ENCODE results near the gene DHDDS. TPM values are rescaled to one million over a fixed set of nuclear protein-coding genes. Genes with fewer than 3 reads are reported as not detected.
"Not testable (repeated sequence)": the region's sequence is repeated elsewhere in the genome, so short reads cannot be mapped to it uniquely, and the experiment has no call there.

Gene DHDDS
- total and polyA plus RNA-seq, 4 donors = 22.6 to 57.4 (median 32.8) TPM

DNA sequence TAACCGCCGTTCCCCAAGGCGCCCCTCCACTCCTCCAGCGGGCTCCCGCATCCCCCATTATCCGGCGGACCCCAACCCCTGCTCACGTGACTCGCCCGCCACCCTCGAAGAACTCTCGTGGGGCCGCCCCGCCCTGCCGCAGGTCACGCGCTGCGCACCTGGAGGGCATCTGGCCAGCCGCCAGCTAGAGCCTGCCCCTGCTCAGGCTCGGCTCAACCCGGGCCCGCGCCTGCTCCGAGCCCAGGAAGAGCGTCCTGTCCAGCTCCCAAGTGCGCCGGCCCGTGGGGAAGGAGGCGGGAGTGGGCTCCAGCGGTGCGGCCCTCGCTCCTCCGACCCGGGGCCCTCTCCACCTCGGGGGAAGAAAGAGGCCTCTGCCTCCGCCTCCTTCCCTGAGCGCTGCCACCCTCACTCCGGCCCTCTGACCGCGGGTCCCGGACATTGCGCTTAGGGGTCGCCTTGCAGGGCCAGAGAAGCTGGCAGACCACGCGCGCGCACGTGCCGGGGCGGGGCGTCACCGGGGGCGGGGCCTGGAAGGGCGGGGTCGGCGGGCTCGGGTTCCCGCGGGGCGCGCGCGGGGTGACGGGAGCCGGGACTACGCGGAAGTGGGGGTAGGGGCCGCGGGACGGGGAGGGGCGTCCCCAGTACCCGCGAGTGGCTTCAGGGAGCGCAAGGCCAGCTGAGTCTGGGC, 68.5 kb downstream of the DHDDS start:
- H3K4me1 ChIP-seq (ENCODE audit: control insufficient read depth in 5 of 5, insufficient read depth in 5 of 5, low read length in 5 of 5) = peaks cover 0 to 16% (median 3%) of the 10 kb centered on the region in 5 donors
- TF ChIP-seq, protein P1, sequence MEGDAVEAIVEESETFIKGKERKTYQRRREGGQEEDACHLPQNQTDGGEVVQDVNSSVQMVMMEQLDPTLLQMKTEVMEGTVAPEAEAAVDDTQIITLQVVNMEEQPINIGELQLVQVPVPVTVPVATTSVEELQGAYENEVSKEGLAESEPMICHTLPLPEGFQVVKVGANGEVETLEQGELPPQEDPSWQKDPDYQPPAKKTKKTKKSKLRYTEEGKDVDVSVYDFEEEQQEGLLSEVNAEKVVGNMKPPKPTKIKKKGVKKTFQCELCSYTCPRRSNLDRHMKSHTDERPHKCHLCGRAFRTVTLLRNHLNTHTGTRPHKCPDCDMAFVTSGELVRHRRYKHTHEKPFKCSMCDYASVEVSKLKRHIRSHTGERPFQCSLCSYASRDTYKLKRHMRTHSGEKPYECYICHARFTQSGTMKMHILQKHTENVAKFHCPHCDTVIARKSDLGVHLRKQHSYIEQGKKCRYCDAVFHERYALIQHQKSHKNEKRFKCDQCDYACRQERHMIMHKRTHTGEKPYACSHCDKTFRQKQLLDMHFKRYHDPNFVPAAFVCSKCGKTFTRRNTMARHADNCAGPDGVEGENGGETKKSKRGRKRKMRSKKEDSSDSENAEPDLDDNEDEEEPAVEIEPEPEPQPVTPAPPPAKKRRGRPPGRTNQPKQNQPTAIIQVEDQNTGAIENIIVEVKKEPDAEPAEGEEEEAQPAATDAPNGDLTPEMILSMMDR (IDR thresholded peaks at IDR 0.05; ENCODE audit: control extremely low read depth, extremely low read depth) = no peak
- peak overlapping the region; percentile 82 to 97 for H3K27ac ChIP-seq (ENCODE audit: low read depth in 1 of 2, low read length in 1 of 2)
- WGBS, 2 donors = 0 to 1% methylated on average over 64 to 74 of the region's 74 CpGs
- DNase-seq (peak; percentile 88 to 92 (median 92)), ATAC-seq (ENCODE audit: insufficient read depth, low FRiP score) (peak; percentile 91)
- no peaks in the 10 kb centered on the region for H3K27me3 ChIP-seq (ENCODE audit: control insufficient read depth in 3 of 3, insufficient read depth in 3 of 3, low read length in 2 of 3)
- H3K36me3 ChIP-seq (ENCODE audit: control insufficient read depth in 4 of 4, insufficient read depth in 4 of 4, low read length in 4 of 4) = no peaks in the 10 kb centered on the region
- H3K9me3 ChIP-seq (ENCODE audit: control insufficient read depth in 4 of 4, insufficient read depth in 3 of 4, low read length in 3 of 4) = no peaks in the 10 kb centered on the region
- peak overlapping the region; percentile 37 to 51 for H3K9ac ChIP-seq (ENCODE audit: insufficient read depth in 1 of 2, low read length in 2 of 2)
- peak overlapping the region; percentile 59 for H3K4me3 ChIP-seq

DNA sequence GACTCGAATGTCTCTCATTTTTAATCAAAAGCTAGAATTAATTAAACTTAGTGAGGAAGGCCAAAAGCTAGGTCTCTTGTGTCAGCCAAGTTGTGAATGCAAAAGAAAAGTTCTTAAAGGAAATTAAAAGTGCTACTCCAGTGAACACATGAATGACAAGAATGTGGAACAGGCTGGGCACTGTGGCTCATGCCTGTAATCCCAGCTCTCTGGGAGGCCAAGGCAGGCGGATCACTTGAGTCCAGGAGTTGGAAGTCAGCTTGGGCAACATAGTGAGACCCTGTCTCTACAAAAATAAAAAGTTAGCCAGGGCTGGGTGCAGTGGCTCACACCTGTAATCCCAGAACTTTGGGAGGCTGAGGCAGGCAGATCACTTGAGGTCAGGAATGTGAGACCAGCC, 78.6 kb downstream of the DHDDS start:
- H3K27ac ChIP-seq (ENCODE audit: low read depth in 1 of 2, low read length in 1 of 2); H3K9ac ChIP-seq (ENCODE audit: insufficient read depth in 1 of 2, low read length in 2 of 2); H3K27me3 ChIP-seq (ENCODE audit: control insufficient read depth in 3 of 3, insufficient read depth in 3 of 3, low read length in 2 of 3); H3K4me3 ChIP-seq; DNase-seq; ATAC-seq (ENCODE audit: insufficient read depth, low FRiP score); H3K4me1 ChIP-seq (ENCODE audit: control insufficient read depth in 5 of 5, insufficient read depth in 5 of 5, low read length in 5 of 5); H3K36me3 ChIP-seq (ENCODE audit: control insufficient read depth in 4 of 4, insufficient read depth in 4 of 4, low read length in 4 of 4); H3K9me3 ChIP-seq (ENCODE audit: control insufficient read depth in 4 of 4, insufficient read depth in 3 of 4, low read length in 3 of 4): not testable (repeated sequence)
- 71 to 88% methylated on average over 2 of the region's 2 CpGs for WGBS, 2 donors

DNA sequence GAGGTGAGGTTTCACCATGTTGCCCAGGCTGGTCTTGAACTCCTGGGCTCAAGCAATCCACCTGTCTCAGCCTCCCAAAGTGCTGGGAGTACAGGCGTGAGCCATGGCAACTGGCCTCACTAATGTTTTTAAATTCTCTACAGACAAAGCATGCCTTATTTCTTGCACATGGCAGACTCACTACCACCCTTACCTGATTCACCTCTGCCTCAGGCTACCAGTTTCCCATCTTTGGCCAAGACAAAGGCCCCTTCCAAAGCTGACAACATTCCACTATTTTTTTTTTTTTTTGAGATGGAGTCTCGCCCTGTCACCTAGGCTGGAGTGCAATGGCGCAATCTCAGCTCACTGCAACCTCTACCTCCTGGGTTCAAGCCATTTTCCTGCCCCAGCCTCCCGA, 83.7 kb downstream of the DHDDS start:
- ATAC-seq (ENCODE audit: insufficient read depth, low FRiP score); H3K36me3 ChIP-seq (ENCODE audit: control insufficient read depth in 4 of 4, insufficient read depth in 4 of 4, low read length in 4 of 4); DNase-seq; H3K27me3 ChIP-seq (ENCODE audit: control insufficient read depth in 3 of 3, insufficient read depth in 3 of 3, low read length in 2 of 3); H3K9me3 ChIP-seq (ENCODE audit: control insufficient read depth in 4 of 4, insufficient read depth in 3 of 4, low read length in 3 of 4); H3K4me1 ChIP-seq (ENCODE audit: control insufficient read depth in 5 of 5, insufficient read depth in 5 of 5, low read length in 5 of 5); H3K4me3 ChIP-seq; H3K27ac ChIP-seq (ENCODE audit: low read depth in 1 of 2, low read length in 1 of 2); H3K9ac ChIP-seq (ENCODE audit: insufficient read depth in 1 of 2, low read length in 2 of 2): not testable (repeated sequence)
- 71 to 86% methylated on average over 4 of the region's 4 CpGs for WGBS, 2 donors

DNA sequence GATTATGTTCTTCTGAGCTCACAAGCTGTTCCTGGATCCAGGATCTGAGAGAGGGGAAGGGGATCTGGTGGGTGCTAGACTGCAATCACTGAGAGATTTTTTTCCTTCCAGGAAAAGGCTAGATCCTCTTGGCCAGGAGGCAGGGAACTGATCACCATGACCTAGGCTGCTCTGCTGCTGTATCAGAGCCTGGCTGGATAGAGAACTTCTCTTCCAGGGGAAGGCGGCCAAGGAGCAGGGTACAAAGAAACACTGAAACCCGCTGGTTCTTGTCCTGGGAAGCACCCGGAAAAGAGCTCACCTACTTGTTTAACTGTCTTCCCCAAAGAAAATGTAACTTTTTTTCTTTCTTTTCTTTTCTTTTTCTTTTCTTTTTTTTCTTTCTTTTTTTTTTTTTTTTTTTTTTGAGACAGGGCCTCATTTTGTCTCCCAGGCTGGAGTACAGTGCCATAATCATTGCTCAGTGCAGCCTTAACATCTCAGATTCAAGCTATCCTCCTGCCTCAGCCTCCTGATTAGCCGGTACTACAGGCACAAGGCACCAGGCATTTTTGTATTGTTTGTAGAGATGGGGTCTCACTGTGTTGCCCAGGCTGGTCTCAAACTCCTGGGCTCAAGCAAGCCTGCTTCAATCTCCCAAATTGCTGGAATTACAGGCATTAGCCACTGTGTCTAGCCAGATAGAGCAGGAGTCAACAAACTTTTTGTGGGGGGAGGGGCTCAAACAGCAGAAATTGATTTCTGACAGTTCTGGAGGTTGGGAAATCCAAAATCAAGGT, 85.1 kb downstream of the DHDDS start:
- Histone ChIP-seq H3K9me3 (ENCODE audit: control insufficient read depth in 4 of 4, insufficient read depth in 3 of 4, low read length in 3 of 4) (no peaks in the 10 kb centered on the region), H3K4me1 (ENCODE audit: control insufficient read depth in 5 of 5, insufficient read depth in 5 of 5, low read length in 5 of 5) (no peaks in the 10 kb centered on the region), H3K9ac (ENCODE audit: insufficient read depth in 1 of 2, low read length in 2 of 2) (no peak overlapping the region), H3K4me3 (no peak overlapping the region), H3K27me3 (ENCODE audit: control insufficient read depth in 3 of 3, insufficient read depth in 3 of 3, low read length in 2 of 3) (no peaks in the 10 kb centered on the region), H3K36me3 (ENCODE audit: control insufficient read depth in 4 of 4, insufficient read depth in 4 of 4, low read length in 4 of 4) (no peaks in the 10 kb centered on the region), H3K27ac (ENCODE audit: low read depth in 1 of 2, low read length in 1 of 2) (no peak overlapping the region)
- DNase-seq = no peak
- no peak for ATAC-seq (ENCODE audit: insufficient read depth, low FRiP score)
- WGBS, 2 donors = 95 to 97% methylated on average over 4 of the region's 4 CpGs
- TF ChIP-seq, protein P1 (IDR thresholded peaks at IDR 0.05; ENCODE audit: control extremely low read depth, extremely low read depth) = no peak
